ENCODE data around the gene C2orf74. TPM values are rescaled to one million over a fixed set of nuclear protein-coding genes. Genes with fewer than 3 reads are reported as not detected.

Gene C2orf74
- total RNA-seq (2014; rRNA removed; shearing (Covaris generic)), result 23.5 and 30.6 TPM in 2 replicates

GRCh38 chr2:61161888-61162287 lies at the start of gene C2orf74:
Gene C2orf74, plus strand, starts transcription at chr2:61162188. Its CDS starts 327 bp downstream, at chr2:61162515.

Other genes starting within 250 kb of the C2orf74 start
- 12.7 and 15.8 TPM in 2 replicates for gene PEX13, start 144.5 kb upstream of the C2orf74 start, total RNA-seq (2014; rRNA removed; shearing (Covaris generic))
- 1.7 and 2.1 TPM in 2 replicates for gene PUS10, start 143.9 kb upstream of the C2orf74 start, total RNA-seq (2014; rRNA removed; shearing (Covaris generic))
- gene SANBR, start 96.3 kb upstream of the C2orf74 start, total RNA-seq (2014; rRNA removed; shearing (Covaris generic)), result 3.2 and 3.8 TPM in 2 replicates